NCI-H69 (cell line): Measurements from ENCODE around the gene MVD.
A peak's percentile ranks its signal among the peaks of the same experiment; 100 is the strongest.

Experiments
- DNase-seq: peaks from one replicate; lab custom pipeline; 2025; lab: John Stamatoyannopoulos, UW

MVD gene, protein sequence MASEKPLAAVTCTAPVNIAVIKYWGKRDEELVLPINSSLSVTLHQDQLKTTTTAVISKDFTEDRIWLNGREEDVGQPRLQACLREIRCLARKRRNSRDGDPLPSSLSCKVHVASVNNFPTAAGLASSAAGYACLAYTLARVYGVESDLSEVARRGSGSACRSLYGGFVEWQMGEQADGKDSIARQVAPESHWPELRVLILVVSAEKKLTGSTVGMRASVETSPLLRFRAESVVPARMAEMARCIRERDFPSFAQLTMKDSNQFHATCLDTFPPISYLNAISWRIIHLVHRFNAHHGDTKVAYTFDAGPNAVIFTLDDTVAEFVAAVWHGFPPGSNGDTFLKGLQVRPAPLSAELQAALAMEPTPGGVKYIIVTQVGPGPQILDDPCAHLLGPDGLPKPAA

DNA sequence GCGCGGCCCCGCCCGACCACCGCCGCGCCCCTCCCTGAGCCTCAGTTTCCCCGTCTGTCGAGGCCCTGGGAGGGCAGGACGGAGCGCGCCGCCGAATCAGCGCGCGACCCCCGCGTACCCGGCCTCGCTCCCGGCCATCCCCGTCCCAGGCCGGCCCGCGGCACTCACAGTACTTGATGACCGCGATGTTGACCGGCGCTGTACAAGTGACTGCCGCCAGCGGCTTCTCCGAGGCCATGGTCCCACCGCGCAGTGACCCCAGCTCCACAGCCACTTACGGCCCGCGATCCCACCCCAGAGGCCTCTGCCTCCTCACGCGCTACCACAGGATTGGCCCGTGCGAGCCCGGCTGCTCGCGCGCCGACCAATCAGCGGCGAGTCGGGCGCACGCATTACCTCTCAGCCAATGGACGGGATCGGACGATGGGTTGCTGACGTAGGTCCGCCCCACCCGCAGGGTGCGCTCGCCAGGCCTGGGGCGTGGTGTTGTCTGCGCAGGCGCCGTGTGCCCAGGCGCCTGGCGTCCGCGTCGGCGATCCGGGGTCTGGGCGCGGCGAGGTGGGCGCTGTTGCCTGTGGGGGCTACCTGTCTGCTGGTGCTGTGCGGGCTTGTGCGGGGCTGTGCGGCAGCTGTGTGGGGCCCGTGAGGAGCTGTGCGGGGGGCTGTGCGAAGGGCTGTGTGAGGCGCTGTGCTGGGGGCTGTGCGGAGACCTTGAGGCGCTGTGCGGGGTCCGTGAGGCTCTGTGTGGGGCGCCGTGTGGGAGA is at the start of gene MVD:
TSS of gene MVD (minus strand) at position 249 of the 764 bp plus-strand sequence. CDS start at position 238, 11 bp downstream.
- DNase-seq: peak; percentile 95

DNA sequence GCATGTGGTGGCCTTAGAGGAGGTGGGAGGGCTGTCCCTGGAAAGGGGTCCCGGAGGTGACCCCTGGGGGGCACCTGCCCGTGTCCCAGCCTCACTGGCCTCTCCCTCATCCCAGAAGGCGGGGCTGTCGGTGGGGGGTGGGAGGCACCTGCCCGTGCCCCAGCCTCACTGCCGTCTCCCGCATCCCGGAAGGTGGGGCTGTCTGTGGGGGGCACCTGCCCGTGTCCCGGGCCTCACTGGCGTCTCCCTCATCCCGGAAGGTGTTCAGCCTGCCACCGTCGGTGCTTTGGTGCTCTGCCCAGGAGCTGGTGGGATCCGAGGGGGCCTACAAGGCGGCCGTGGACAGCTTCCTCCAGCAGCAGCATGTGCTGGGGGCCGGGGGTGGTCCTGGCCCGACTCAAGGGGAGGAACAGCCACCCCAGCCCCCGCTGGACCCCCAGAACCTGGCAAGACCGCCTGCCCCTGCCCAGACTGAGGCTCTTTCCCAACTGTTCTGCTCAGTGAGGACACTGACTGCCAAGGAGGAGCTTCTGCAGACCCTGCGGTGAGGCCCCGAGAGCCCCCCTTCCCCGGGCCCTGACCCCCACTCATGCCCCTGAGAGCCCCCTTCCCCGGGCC is 49.6 kb upstream of the MVD start:
- no peak for DNase-seq

DNA sequence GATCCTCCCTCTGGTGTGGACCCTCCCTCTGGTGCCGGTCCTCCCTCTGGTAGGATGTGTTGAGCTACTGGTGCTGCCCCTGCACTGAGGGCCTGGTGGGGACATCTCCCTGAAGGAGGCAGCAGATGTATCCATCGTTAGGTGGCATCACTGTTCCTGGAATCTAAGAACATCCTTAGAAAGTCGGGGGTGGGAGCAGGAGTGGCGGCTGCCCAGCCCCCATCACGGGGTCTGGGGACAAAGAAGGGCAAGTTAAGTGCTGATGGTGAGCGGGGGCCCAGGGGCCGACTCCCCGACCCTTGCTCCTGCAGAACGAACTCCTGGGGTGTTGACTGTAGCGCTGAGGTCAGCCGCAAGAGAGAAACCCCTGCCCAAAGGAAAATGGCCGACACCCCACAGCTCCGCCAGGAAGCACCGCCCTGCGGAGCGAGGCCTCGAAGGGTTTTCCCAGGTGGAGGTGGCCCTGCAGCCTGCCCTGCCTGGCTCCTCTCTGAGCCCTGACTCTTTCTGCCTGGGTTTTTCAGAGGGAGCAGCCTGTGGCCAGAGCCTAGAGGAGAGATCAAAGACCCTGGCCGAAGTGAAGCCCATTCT is 49.0 kb upstream of the MVD start:
- DNase-seq: no peak

DNA sequence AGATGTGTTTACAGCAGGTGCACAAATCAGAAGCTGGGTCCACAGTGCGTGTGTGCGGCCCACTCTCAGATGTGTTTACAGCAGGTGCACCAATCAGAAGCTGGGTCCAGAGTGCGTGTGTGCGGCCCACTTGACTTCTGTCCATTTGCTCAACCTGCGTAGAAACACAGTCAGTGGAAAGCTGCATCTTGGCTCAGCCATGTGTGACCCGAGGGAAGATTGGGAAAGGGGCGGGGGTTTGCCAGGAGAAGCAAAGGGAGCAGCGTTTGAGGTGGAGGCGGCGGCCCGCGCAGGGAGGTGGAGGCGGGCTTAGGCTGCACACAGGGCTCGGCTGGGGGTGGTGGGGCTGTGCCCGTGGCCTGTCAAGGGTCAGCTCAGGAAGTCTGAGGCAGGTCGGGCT is 47.7 kb upstream of the MVD start:
- DNase-seq: no peak

DNA sequence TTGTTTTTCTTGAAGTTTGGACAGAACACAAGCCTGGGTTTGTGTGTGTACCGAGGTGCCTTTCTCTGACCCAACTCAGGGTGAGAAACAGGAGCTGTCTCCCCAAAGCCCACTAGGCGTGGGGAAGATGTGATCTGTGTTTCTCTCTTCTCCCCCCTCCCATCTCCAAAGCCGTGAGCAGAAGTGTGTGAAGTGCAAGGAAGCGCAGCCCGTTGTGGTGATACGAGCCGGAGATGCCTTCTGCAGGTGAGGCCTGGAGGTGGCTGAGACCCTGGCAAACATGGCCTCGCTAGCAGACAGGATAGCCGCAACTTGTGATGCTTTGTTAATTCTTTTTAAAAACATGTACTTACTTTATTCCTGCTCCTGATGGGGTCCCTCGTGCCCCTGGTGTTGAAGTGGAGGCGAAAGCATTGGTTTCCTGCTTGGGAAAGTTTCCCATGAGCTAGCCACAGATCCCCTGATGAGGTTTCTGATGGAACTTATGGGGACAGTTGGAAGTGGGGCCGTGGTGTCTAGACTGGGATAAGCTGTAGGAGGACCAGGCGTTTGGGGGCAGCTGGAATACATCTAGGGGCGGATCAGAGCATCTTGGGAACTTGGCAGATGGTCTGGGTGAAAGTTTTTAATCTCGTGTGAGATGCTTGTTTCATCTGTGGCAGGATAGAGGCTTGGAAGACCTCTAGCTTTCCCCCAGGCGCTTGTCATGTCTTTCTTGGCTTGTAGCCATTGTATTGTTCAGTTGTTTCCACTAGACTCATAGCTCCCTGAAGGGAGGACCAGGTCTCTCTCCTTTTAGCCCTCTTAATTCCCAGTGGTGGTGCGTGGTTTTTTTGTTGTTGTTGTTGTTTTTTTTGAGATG is 44.3 kb upstream of the MVD start:
- no peak for DNase-seq

DNA sequence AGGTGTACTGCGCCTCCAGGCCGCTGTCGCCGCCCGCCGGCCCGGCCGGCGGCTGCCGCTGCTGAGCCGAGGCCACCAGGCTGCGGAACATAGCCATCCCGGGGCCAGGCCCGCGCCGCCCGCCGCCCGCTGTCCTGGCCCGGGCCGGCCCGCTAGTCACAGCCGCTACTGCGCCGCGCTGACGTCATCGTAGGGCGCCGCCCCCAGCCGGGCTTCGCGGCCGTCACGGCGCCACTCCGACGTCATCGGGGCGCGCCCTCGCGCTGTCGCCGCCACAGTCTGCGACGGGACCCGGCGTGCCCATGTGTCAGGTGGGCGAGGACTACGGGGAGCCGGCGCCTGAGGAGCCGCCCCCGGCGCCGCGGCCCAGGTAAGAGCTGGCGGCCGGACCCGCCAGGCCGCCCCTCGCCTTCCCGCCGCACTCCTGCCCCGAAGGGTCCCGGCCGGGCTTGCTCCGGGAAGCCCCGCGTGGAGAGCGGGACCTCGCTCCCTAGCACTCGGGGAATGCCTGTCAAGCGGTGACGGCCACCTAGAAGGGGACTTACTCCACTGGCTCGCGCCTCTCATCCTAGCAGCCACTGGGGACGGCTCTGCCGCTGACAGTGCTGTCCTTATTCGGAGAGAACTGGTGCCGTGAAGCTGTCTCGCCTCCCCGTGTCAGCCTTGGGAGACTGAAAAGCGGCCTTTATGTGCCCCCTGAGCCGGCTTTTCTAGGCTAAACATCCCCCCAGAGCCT is 43.5 kb upstream of the MVD start, which contains the start of the genes CTU2 and RNF166:
TSS of gene CTU2 (plus strand) at position 275 of the 736 bp plus-strand sequence. CDS start at position 303, 28 bp downstream.
TSS of gene RNF166 (minus strand) at position 180 of the 736 bp plus-strand sequence. CDS start at position 97, 83 bp downstream.
- peak; percentile 84 for DNase-seq

DNA sequence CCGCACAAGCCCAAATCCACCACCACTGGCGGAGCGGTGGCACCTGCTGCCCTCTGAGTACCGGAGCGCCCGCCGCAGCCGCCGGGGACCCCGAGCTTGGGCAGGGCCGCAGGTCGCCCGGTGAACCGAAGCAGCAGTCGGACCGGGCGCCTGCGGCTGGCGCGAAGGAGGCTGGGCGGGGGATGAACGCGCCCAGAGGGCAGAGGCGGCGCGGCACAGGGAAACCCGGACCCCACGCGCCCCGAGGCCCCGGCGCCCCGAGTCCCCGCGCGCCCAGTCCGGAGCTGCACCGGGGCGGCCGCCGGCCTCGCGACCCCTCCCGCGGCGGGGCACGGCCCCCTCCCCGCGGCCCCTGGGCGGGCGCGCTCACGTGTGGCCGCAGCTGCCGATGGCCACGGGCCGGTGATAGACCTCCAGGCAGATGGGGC is 42.9 kb upstream of the MVD start:
- DNase-seq: peak; percentile 32

DNA sequence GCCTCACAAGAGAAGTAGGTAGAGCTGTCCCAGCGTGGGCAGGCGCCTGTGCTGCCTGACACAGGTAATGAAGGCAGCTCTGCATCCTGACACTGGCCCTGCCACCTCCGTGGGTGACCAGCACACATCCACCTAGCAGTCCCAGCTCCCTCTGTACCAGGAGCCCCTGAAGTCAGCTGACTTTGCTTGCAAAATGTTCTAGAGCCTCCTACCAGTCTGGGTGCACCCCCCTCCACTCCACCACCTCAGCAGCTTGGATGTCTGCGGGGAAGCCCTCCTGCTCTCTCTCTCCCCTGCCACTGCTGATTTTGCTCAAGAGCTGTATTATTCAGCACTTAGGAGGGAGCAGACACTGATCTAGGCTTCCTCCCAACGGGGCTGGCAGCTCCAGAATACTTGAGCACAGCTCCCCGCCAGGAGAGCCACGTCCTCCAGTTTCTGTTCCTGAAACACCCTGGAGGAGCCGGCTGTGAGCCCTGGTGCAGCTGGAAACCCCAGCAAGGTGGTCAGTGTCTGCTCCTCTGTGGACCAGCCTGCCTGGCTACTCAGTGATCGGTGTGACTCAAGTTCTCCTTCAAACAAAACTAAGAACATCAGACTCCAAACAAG is 42.3 kb upstream of the MVD start:
- DNase-seq: no peak

DNA sequence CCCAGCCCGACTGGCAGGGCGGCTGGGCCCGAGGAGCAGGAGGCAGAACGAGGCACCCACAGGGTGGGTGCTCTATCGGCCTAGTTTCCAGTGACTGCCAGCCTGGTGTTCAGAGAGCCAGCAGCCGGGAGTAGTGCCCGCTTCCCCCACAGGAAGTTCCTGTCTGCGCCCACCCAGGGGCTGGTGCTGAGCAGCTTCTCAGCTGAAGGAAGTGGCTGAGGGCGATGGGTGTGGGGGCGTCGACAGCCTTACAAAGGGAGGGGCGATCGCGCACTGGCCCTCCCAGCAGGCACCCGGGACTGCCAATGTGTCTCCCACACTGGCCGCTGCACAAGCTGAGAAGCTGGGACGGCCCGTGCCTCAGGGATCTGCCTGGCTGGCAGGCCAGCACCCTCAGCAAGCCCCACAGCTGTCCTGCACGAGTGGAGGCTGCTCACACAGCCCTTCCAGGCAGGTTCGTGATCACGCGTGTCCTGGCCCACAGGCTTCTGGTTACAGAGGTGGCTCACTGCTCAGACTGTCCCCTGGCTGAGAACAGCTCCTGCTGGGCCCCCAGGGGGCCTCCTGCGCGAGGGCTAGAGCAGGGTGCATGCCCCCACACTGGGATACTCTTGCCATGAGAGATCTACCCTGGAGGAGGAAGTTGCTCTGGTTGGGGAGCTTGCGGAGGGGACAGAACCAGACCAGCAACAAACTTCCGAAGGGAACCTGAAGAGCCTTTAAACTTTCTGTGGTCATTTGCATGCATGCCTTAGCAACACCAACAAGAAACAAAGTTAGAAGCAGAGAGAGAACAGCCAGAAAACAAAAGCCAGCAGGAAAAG is 40.8 kb upstream of the MVD start:
- no peak for DNase-seq

DNA sequence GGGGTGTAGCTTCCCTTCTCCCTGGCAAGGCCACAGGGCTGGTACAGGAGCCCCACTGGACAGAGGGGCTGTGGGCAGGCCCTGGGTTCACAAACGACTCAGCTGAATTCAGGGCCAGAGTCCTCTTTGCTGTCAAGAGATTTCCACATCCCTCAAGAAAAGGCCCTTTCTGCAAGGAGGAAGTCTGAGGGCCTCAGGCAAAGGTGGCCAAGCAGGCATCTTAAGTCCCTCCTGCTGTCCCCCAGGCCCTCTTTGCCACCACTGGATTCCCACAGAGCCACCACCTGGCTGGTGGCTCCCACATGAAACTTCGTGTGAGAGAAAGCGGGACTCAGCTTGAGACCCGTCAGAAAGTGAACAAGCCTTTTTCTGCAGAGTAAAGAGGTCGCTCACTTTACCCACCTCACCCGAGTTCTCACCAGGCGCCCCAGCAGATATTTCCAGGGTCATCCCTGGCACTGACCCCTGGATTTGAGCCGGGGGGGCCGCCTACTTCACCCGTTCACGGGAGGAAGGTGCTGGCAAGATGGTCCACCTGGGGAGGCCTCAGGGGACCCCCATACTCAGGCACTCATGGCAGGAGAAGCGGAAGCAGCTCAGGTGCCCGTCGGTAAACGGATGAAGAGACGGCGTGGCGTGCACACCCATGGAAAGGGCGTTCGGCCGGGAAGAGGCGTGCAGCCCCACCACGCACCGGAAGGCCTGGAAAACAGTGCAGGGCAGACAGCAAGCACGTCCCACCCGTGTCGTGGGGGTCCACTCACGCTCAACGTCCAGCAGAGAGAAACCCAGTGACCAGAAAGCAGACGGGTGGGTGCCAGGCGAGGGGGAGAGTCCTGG is 39.7 kb upstream of the MVD start:
- DNase-seq: no peak

DNA sequence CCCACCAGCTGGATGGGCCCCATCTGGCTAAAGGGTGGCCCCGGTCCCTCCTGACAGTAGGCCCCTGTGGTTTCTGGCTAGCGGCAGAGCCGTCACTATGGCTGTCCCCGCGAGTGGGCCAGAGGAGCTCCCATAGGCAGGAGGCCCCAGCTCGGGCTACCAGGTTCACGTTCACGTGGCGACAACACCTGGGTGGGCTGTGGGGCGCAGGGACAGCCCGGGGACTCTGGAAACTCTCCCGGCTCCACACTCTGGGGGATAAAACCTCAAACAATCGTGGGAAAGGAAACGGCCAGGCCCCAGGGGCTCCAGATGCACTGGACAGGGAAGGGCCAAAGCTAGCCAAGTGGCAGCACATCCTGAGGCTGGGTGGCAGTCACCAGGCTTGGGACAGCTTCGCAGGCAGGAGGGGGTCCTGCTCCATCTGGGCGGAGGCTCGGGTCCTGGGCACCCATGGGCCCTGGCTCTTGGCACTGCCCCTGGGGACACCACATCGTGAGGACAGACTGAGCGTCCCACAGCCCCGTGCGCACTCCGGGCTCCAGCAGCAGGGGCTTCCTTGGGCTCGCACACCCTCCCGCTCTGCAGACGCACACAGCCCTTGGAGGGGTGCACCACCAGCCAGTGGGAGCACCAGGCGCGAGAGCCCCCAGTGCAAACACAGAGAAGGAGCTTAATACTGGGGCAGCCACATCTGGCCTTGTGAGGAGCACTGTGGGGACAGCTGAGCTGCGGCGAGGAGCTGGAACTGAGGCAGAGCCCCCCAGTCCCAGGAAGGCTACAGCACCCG is 38.9 kb upstream of the MVD start:
- DNase-seq: no peak

DNA sequence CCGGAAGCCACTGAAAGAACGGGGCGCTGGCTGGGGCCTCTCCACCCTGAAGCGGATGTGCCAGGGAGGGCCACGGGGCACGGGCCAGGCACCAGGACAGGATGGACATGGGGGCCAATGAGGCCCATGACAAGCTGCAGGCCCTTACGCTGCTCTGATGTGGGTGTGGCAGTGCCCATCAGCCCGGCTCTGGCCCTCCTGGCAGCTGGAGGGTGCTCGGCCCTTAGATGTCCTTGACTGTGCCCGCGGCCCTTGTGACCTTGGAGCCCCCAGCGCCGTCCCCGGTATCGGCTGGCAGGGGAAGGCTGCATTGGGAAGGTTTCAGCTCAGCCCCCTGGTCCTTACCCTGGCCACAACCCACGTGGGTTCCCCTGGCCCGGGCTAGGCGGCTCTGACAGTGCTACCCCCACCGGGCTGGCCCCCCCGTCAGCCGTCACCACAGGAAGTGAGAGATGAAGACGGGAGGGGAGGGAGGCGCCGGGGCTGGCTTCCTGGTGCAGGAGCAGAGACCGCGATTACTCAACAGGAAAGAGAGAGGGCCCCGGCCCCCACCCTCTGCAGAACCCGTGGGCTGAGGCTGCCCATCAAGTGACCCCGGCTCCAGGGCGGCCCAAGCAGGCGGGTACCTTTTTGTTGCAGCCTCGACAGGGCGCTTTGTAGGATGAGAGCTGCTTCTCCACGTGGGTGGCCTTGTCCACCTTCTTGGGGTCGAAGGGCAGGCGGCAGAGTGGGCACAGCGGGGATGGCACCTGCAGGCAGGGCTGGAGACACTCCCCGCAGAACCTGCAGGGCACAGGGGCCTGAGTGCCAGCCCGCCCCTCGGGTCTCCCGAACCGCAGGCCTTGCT is 38.0 kb upstream of the MVD start:
- DNase-seq: no peak

DNA sequence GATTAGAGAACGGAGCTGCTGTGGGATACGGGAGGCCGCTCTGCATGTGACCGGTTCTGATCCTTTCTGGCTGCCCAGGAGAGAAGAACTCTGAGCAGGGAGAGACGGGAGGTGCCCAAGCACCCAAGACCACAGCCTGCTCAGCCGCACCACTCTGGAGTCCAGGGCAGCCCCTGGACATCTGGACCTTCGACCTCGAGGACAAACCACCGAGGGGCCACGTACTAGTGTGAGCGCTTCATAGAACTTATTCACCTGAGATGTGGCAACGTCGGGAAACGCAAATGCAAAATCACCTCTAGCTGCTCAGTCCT is 37.4 kb upstream of the MVD start:
- DNase-seq: no peak

DNA sequence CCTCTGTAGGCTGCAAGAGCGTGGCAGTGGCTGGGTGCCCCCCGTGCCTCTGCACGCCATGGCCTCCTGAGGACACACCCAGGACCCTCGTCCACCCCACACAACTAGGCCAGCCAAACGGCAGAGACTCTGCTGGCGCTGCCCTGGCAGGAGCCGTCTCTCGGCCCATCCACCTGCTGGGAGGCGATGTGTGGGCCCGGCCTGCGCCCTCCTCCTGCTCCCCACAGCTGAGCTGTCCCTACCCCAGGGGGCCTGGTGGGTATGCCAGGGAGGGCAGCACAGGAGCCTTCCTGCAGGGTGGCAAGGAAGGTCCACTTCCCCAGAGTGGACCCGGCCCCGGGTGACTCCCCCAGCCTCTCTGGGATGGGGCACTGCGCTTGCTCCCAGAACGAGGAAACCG is 36.3 kb upstream of the MVD start:
- DNase-seq: no peak

DNA sequence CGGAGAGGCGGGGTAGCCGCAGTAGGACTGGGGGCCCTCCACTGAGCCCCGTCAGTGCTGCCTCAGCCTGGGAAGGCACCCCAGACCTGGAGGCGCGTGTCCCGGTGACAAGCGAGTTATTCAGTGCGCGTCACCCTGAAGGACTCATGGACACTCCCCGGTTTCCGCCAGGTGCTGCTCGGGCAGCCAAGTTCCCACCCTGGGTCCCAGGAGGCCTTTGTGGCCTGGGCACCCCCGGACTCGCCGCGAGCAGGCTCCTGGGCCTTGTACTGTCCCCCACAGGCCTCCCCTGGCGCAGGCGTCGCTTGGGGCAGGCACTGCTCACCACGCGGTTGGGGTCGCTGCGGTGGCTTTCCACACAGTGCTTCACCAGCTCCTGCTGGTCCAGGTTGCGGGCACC is 35.8 kb upstream of the MVD start:
- no peak for DNase-seq

DNA sequence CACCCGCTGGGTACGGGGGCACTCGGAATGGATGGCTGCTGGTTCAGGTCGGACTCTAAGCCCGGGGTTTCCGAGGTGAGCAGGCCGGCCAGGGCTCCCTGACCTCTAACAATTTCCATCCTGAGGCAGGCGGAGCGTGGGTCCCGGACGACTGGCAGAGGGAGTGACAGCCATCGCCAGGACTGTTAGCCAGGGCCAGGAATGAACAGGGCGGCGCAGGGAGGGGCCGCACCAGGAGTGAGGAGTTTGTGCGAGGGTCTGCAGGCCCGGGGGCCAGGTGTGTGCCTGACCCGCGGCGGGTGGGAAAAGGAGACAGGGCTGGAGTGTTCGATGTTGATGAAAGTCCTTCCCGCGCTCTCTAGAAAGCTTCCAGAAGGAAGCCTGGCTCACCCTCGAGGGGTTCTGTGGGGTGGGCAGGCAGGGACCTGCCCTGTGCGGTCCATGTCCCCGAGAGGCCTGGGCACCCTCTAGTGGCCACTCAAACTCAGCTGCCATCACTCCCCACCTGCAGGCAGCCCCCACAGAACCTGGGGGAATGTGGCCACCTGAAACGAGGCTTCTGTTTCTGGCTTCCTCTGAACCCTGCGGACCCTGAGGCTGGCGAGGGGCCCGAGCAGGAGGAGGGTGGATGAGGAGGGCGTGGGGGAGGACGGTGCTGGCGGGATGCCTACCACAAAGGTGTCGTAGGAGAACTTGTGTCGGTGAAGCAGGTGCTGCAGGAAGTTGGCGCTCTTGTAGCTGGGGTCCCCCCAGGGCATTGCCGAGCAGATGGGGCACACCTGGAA is 35.1 kb upstream of the MVD start:
- DNase-seq: no peak
